ENCODE data around the gene ATP12A.

DNA sequence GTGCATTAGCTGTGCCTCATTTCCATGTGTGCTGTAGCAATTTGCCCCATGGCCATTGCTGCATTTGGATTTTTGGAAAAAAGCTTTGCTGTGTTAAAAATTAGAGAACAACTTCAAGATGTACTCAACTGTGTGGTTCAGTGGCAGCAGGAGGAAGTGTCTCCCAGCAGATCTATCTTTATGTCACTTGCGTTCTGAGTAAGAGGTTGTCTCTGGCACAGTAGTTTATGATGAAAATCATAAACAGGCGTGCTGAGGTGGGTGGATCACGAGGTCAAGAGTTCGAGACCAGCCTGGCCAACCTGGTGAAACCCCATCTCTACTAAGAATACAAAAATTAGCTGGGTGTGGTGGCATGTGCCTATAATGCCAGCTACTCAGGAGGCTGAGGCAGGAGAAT is 54.7 kb downstream of the ATP12A start:
- TF ChIP-seq, protein P1, sequence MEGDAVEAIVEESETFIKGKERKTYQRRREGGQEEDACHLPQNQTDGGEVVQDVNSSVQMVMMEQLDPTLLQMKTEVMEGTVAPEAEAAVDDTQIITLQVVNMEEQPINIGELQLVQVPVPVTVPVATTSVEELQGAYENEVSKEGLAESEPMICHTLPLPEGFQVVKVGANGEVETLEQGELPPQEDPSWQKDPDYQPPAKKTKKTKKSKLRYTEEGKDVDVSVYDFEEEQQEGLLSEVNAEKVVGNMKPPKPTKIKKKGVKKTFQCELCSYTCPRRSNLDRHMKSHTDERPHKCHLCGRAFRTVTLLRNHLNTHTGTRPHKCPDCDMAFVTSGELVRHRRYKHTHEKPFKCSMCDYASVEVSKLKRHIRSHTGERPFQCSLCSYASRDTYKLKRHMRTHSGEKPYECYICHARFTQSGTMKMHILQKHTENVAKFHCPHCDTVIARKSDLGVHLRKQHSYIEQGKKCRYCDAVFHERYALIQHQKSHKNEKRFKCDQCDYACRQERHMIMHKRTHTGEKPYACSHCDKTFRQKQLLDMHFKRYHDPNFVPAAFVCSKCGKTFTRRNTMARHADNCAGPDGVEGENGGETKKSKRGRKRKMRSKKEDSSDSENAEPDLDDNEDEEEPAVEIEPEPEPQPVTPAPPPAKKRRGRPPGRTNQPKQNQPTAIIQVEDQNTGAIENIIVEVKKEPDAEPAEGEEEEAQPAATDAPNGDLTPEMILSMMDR (IDR thresholded peaks at IDR 0.05; ENCODE audit: poor library complexity): no peak
- TF ChIP-seq EZH2 (IDR thresholded peaks at IDR 0.05; ENCODE audit: borderline replicate concordance): no peak
- TF ChIP-seq EZH2phosphoT487 (IDR thresholded peaks at IDR 0.05; ENCODE audit: low read depth, severe bottlenecking, unreplicated experiment): no peak

Data from hepatocyte (in vitro differentiated cells).